ENCODE measurements around the gene ZIC4. TPM values are rescaled to one million over a fixed set of nuclear protein-coding genes. Genes with fewer than 3 reads are reported as not detected.

ZIC4 gene
- total RNA-seq, 4 donors from 2014 or later, result 0.21 TPM; not detected in 3

DNA sequence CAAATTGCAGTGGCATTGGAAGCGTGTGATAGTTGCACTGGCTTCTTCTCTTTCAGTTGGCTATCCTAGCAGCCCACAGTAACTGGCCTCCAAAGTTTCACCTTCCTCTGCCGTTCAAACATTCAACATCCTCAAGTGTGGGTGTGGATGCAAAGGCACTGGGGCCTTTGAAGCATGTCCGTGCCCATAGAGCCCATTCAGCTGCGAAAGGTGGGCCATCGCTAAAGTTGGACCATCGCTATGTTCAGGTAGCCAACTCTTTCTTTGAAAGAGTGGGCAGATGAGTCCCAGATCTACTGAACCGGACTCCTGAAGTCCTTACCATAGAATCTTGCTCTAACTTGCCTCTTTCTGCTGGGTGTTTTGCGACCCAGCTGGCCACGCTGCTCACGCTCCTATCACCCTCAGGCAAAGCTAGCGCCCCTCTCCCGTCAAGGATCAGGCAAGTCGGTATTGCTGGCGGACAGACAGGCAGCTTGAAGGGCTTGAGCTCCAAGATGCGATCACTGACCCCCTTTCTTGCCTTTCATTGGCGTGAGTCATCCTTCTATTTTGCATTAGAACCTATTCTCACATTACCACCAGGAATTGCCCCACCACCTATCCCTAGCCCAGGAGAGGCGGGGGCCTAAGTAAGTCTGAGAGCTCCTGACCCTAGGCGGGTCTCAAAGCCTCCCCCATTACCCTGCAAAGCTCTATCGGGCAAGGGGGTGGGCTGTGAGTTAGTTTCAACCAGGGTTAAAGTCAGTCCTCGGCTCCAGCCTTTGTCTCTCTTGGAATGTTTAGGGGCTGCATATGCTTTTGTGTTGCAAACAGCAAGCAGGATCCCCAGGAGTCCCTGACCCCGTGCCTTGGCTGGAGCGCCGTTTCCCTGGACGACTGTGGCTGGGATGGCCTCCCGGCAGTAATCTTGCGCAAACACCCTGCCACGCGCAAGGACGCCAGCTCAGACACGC, 28.7 kb downstream of the ZIC4 start:
- H3K4me3 ChIP-seq, result no peak overlapping the region
- 7 to 8% methylated on average over 30 of the region's 30 CpGs for WGBS, 2 donors
- H3K4me1 ChIP-seq, result no peaks in the 10 kb centered on the region

DNA sequence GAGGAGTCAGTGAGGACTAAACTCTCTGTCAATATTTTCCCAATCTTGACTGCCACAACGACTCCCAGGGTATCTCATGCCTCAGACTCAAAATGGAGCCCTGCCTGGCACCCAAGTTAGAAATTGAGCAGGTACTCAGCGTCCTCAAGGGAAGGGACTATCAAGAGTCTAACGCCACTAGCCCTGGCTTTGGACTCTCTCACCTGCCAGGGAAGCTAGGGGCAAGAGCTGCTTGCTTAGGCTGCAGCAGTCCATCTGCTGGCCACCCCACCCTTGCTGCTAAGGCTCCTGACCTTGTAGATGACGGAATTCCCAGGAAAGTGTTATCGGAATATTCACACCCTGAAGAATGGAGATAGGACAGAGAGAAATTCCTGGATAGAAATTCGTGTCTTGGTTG, 33.0 kb downstream of the ZIC4 start:
- Histone ChIP-seq H3K9me3 (peaks cover 0 to 3% (median 0%) of the 10 kb centered on the region in 4 donors), H3K4me1 (peaks cover 0 to 9% (median 3%) of the 10 kb centered on the region in 4 donors), H3K4me3 (no peak overlapping the region), H3K27me3 (peaks cover 0 to 100% of the 10 kb centered on the region in 2 donors), H3K36me3 (no peaks in the 10 kb centered on the region), H3K27ac (no peak overlapping the region)
- TF ChIP-seq, protein P1, sequence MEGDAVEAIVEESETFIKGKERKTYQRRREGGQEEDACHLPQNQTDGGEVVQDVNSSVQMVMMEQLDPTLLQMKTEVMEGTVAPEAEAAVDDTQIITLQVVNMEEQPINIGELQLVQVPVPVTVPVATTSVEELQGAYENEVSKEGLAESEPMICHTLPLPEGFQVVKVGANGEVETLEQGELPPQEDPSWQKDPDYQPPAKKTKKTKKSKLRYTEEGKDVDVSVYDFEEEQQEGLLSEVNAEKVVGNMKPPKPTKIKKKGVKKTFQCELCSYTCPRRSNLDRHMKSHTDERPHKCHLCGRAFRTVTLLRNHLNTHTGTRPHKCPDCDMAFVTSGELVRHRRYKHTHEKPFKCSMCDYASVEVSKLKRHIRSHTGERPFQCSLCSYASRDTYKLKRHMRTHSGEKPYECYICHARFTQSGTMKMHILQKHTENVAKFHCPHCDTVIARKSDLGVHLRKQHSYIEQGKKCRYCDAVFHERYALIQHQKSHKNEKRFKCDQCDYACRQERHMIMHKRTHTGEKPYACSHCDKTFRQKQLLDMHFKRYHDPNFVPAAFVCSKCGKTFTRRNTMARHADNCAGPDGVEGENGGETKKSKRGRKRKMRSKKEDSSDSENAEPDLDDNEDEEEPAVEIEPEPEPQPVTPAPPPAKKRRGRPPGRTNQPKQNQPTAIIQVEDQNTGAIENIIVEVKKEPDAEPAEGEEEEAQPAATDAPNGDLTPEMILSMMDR (IDR thresholded peaks at IDR 0.05), result no peak
- TF ChIP-seq POLR2A (IDR thresholded peaks at IDR 0.05) (no peak), EP300 (IDR thresholded peaks at IDR 0.05) (no peak)
- WGBS, 2 donors, result 1 to 6% methylated on average over 6 of the region's 6 CpGs
- DNase-seq (ENCODE audit: low spot score in 2 of 2), result no peak

More for the DNA sequence above, 28.7 kb downstream of the ZIC4 start:
- Histone ChIP-seq H3K36me3 (no peaks in the 10 kb centered on the region), H3K27ac (no peak overlapping the region), H3K9me3 (peaks cover 0 to 3% (median 0%) of the 10 kb centered on the region in 4 donors), H3K27me3 (peaks cover 3 to 100% of the 10 kb centered on the region in 2 donors)
- DNase-seq (ENCODE audit: low spot score in 2 of 2), result no peak
- TF ChIP-seq POLR2A (IDR thresholded peaks at IDR 0.05) (no peak), EP300 (IDR thresholded peaks at IDR 0.05) (no peak)
- TF ChIP-seq, protein P1 (IDR thresholded peaks at IDR 0.05), result no peak

DNA sequence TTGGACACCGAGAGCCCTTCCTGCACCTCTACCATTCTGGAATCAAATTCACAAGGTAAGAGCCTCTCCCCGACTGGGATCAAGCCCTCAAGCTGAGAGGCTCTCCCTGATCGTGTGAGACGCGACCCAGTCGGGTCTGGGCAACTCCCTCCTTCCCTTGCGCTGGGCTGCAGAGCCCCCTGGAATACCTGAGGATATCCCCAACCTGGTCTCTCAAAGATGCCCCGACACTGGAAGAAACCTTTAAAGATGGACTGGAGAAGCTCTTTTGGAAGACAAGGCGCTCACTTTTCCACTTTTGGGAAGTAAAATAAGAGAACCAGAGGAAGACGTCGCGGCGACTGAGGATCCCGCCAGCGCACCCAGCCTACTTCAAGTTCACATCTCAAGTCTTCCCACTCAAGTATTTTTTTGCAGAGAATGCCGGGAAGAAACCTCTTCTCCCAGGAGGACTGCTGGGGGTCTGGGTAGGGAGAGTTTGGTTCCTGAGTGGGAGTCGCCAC, 33.8 kb downstream of the ZIC4 start:
- Histone ChIP-seq H3K4me3 (no peak overlapping the region), H3K27me3 (peaks cover 0 to 100% of the 10 kb centered on the region in 2 donors), H3K9me3 (peaks cover 0 to 3% (median 0%) of the 10 kb centered on the region in 4 donors), H3K4me1 (peaks cover 0 to 9% (median 3%) of the 10 kb centered on the region in 4 donors), H3K27ac (no peak overlapping the region), H3K36me3 (no peaks in the 10 kb centered on the region)
- TF ChIP-seq POLR2A (IDR thresholded peaks at IDR 0.05), result no peak
- TF ChIP-seq EP300 (IDR thresholded peaks at IDR 0.05), result no peak
- TF ChIP-seq, protein P1 (IDR thresholded peaks at IDR 0.05), result no peak
- 2 to 4% methylated on average over 17 of the region's 17 CpGs for WGBS, 2 donors
- DNase-seq (ENCODE audit: low spot score in 2 of 2), result no peak

DNA sequence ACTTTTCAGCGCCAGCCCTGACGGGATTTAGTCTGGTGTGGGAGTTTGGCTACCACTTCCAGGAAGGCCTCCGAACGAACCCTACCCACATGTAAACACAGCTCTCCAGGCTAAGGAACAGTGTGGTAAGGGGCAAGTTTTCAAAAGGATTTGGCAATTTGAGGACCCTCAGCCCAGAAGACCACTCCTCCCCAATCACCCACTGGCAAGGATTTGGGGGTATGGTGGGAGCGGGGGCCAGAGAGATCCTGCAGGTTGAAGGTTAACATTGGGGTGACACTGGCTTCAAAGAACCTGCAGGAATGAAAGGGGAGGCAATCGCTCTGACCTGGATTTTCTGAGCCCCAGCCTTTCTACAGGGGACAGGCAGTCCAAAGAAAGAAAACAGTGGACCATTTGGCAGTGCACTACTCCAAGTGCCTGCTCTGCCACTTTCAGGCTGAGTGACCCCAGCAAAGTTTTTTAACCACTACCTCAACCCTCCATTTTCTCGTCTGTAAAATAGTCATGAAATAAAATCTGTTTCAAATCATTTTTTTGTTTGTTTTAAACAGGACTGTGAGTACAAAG, 34.5 kb downstream of the ZIC4 start:
- TF ChIP-seq EP300 (IDR thresholded peaks at IDR 0.05), result no peak
- TF ChIP-seq, protein P1 (IDR thresholded peaks at IDR 0.05), result no peak
- no peak for TF ChIP-seq POLR2A (IDR thresholded peaks at IDR 0.05)
- WGBS, 2 donors, result 7 to 14% methylated on average over 7 of the region's 7 CpGs
- no peak overlapping the region for H3K4me3 ChIP-seq
- no peak overlapping the region for H3K27ac ChIP-seq
- DNase-seq (ENCODE audit: low spot score in 2 of 2), result no peak
- H3K36me3 ChIP-seq, result no peaks in the 10 kb centered on the region
- H3K4me1 ChIP-seq, result peaks cover 0 to 9% (median 3%) of the 10 kb centered on the region in 4 donors
- peaks cover 0 to 3% (median 0%) of the 10 kb centered on the region in 4 donors for H3K9me3 ChIP-seq
- peaks cover 0 to 100% of the 10 kb centered on the region in 2 donors for H3K27me3 ChIP-seq

Measured in tibial nerve (tissue), 4 donors.